IMR-90 (cell line): ENCODE measurements around the gene KRTAP3-1. TPM values are rescaled to one million over a fixed set of nuclear protein-coding genes. Genes with fewer than 3 reads are reported as not detected.
A peak's percentile ranks its signal among the peaks of the same experiment; 100 is the strongest.

ENCODE experiments used
- ATAC-seq: fragments of 200-7000 bp; cut with Tn5 transposase; 2 replicates; pipeline ENCODE4 v1.9.1; 2020; ENCODE audit warnings: low read depth, mild to moderate bottlenecking, moderate library complexity
- BruUV-seq: library from RNA; stranded (reverse); fragments of 400-500 nt; replicated peaks from 2 replicates; lab custom pipeline; 2021; lab: Mats Ljungman, UMichigan
- CTCF ChIA-PET: fragments of 300-600 bp; formaldehyde crosslinking; extraction: SDS; loops from one replicate; lab custom pipeline; 2021; ENCODE audit warnings: antibody characterized with exemption; lab: Yijun Ruan, JAX
- POLR2A ChIA-PET: fragments of 300-600 bp; sonication (Branson Sonifier 250); formaldehyde crosslinking; loops from one replicate; lab custom pipeline; 2022; ENCODE audit warnings: antibody characterized with exemption; ENCODE audit not compliant: unreplicated experiment; lab: Charles Lee
- DNase-seq: peaks from one replicate; pipeline ENCODE4 v3.0.0; 2013
- H2AFZ ChIP-seq: replicated peaks from 2 replicates; pipeline ENCODE3; 2013; ENCODE audit warnings: low read length, mild to moderate bottlenecking; ENCODE audit not compliant: poor library complexity
- H2AK5ac ChIP-seq: 2 replicates; pipeline ENCODE4 v1.6.1; 2013; ENCODE audit warnings: low read depth, low read length, inconsistent platforms
- H2AK9ac ChIP-seq: replicated peaks from 2 replicates; pipeline ENCODE3; 2013; ENCODE audit warnings: mild to moderate bottlenecking, low read depth, low read length, moderate library complexity; ENCODE audit not compliant: poor library complexity
- H2BK120ac ChIP-seq: 2 replicates; pipeline ENCODE4 v1.6.1; 2013; ENCODE audit warnings: low read depth, low read length, inconsistent platforms
- H2BK15ac ChIP-seq: 3 replicates; pipeline ENCODE4 v1.6.1; 2013; ENCODE audit warnings: low read depth, low read length, inconsistent platforms
- H2BK20ac ChIP-seq: 2 replicates; pipeline ENCODE4 v1.6.1; 2013; ENCODE audit warnings: low read depth, mild to moderate bottlenecking, inconsistent platforms, low read length, moderate library complexity
- H2BK5ac ChIP-seq: 2 replicates; pipeline ENCODE4 v1.6.1; 2013; ENCODE audit warnings: mild to moderate bottlenecking, low read depth, low read length, inconsistent platforms; ENCODE audit not compliant: poor library complexity, severe bottlenecking
- H3K14ac ChIP-seq: replicated peaks from 2 replicates; pipeline ENCODE4 v1.6.1; 2013; ENCODE audit warnings: low read depth, low read length, inconsistent platforms
- H3K18ac ChIP-seq: 2 replicates; pipeline ENCODE4 v1.6.1; 2013; ENCODE audit warnings: low read depth, low read length, control low read depth
- H3K23ac ChIP-seq: 2 replicates; pipeline ENCODE4 v1.6.1; 2013; ENCODE audit warnings: low read depth, low read length, inconsistent platforms
- H3K27ac ChIP-seq: 2 replicates; pipeline ENCODE4 v1.5.1; 2013; ENCODE audit warnings: mild to moderate bottlenecking, control low read depth, low read length; ENCODE audit not compliant: insufficient read depth
- H3K27me3 ChIP-seq: 2 replicates; pipeline ENCODE4 v1.6.1; 2013; ENCODE audit warnings: low read length; ENCODE audit not compliant: control insufficient read depth, insufficient read depth
- H3K36me3 ChIP-seq: 2 replicates; pipeline ENCODE4 v1.6.1; 2013; ENCODE audit warnings: low read length, mixed read lengths; ENCODE audit not compliant: control insufficient read depth, insufficient read depth
- H3K4ac ChIP-seq: 2 replicates; pipeline ENCODE4 v1.6.1; 2013; ENCODE audit warnings: low read depth, low read length, inconsistent platforms
- H3K4me1 ChIP-seq: 2 replicates; pipeline ENCODE4 v1.6.1; 2013; ENCODE audit warnings: low read length, mixed read lengths; ENCODE audit not compliant: control insufficient read depth, insufficient read depth
- H3K4me2 ChIP-seq: 2 replicates; pipeline ENCODE4 v1.6.1; 2013; ENCODE audit warnings: low read depth, mild to moderate bottlenecking, control low read depth, low read length, moderate library complexity
- H3K4me3 ChIP-seq: 2 replicates; pipeline ENCODE4 v1.5.1; 2013; ENCODE audit warnings: low read depth, mild to moderate bottlenecking, control low read depth, low read length, moderate library complexity; ENCODE audit not compliant: insufficient read depth
- H3K56ac ChIP-seq: 2 replicates; pipeline ENCODE4 v1.6.1; 2013; ENCODE audit warnings: low read length, inconsistent platforms; ENCODE audit not compliant: insufficient read depth; ENCODE audit errors: extremely low read depth
- H3K79me1 ChIP-seq, 2 experiments: 2 replicates each; pipeline ENCODE4 v1.6.1; 2013; ENCODE audit warnings: low read length in 2 of 2, inconsistent platforms in 1 of 2, low read depth in 1 of 2
- H3K9ac ChIP-seq: 2 replicates; pipeline ENCODE4 v1.6.1; 2013; ENCODE audit warnings: low read depth, low read length, control low read depth
- H3K9me1 ChIP-seq: 2 replicates; pipeline ENCODE4 v1.6.1; 2013; ENCODE audit warnings: low read length, inconsistent platforms; ENCODE audit not compliant: insufficient read depth
- H3K9me3 ChIP-seq: 2 replicates; pipeline ENCODE4 v1.6.1; 2013; ENCODE audit warnings: low read length; ENCODE audit not compliant: control insufficient read depth, insufficient read depth
- H4K20me1 ChIP-seq: 2 replicates; pipeline ENCODE4 v1.6.1; 2013; ENCODE audit warnings: low read length, inconsistent platforms; ENCODE audit not compliant: insufficient read depth
- H4K5ac ChIP-seq: 2 replicates; pipeline ENCODE4 v1.6.1; 2013; ENCODE audit warnings: mild to moderate bottlenecking, low read depth, low read length, control low read depth
- H4K8ac ChIP-seq, 2 experiments: 2 replicates each; pipeline ENCODE4 v1.6.1; 2013; ENCODE audit warnings: low read depth in 2 of 2, low read length in 2 of 2, control low read depth in 1 of 2, inconsistent platforms in 1 of 2
- H4K91ac ChIP-seq: 2 replicates; pipeline ENCODE4 v1.6.1; 2013; ENCODE audit warnings: low read depth, low read length, inconsistent platforms; ENCODE audit not compliant: insufficient read depth
- BHLHE40 ChIP-seq: fragments of 150-350 bp; IDR thresholded peaks from 2 replicates; pipeline ENCODE4 v1.6.1; 2016; ENCODE audit warnings: mild to moderate bottlenecking, low read depth, low read length
- CEBPB ChIP-seq: IDR thresholded peaks from 2 replicates; pipeline ENCODE4 v1.6.1; 2012; ENCODE audit warnings: low read depth, low read length, improper control_type of control experiment
- CHD1 ChIP-seq: IDR thresholded peaks from 2 replicates; pipeline ENCODE4 v1.6.1; 2012; ENCODE audit warnings: low read depth, low read length, improper control_type of control experiment
- FOS ChIP-seq: fragments of 150-350 bp; IDR thresholded peaks from 2 replicates; pipeline ENCODE4 v1.6.1; 2016; ENCODE audit warnings: low read depth, low read length
- MAZ ChIP-seq: IDR thresholded peaks from 2 replicates; pipeline ENCODE4 v1.6.1; 2012; ENCODE audit warnings: low read depth, mild to moderate bottlenecking, low read length, improper control_type of control experiment, moderate library complexity, borderline replicate concordance
- MXI1 ChIP-seq: IDR thresholded peaks from 2 replicates; pipeline ENCODE4 v1.6.1; 2012; ENCODE audit warnings: low read depth, mild to moderate bottlenecking, low read length, moderate library complexity, borderline replicate concordance
- NFE2L2 ChIP-seq: fragments of 150-350 bp; IDR thresholded peaks from 2 replicates; pipeline ENCODE4 v1.6.1; 2016; ENCODE audit warnings: low read depth, mild to moderate bottlenecking, low read length
- POLR2A ChIP-seq: IDR thresholded peaks from 2 replicates; pipeline ENCODE4 v1.6.1; 2012; ENCODE audit warnings: mild to moderate bottlenecking, low read depth, low read length
- RAD21 ChIP-seq: IDR thresholded peaks from 2 replicates; pipeline ENCODE4 v1.6.1; 2012; ENCODE audit warnings: low read length, improper control_type of control experiment
- RFX5 ChIP-seq: IDR thresholded peaks from 2 replicates; pipeline ENCODE4 v1.8.0; 2012; ENCODE audit warnings: low read depth, mild to moderate bottlenecking, low read length, moderate library complexity
- SMC3 ChIP-seq: fragments of 150-350 bp; IDR thresholded peaks from 2 replicates; pipeline ENCODE4 v1.6.1; 2016; ENCODE audit warnings: low read depth, mild to moderate bottlenecking, antibody characterized with exemption, low read length, moderate library complexity
- WGBS, 2 experiments: methylation state at CpG; one replicate each; pipeline versions ENCODE4 v1.1.5 to v1.1.7; 2013; ENCODE audit warnings: missing lambda C conversion rate in 2 of 2; ENCODE audit not compliant: insufficient read length in 1 of 2; ENCODE audit errors: extremely low coverage in 2 of 2; 5-methylcytosine and 5-hydroxymethylcytosine counted together
- dilution Hi-C: fragments of 300-500 bp; cut with HindIII; formaldehyde crosslinking; loops from one replicate; pipeline ENCODE4 v1.14.3; 2018; ENCODE audit warnings: low sequenced_read_pairs; ENCODE audit not compliant: unreplicated experiment
- in situ Hi-C: fragments of 300-500 bp; cut with MboI; formaldehyde crosslinking; loops from 3 replicates; pipeline ENCODE4 v1.14.3; 2019; ENCODE audit warnings: low sequenced_read_pairs, inconsistent platforms, mixed read lengths
- intact Hi-C: fragments of 100-400 bp; cut with micrococcal nuclease; formaldehyde crosslinking; loops from 2 replicates; pipeline ENCODE4 v1.10.0; 2022
- polyA plus RNA-seq, 3 experiments: library from polyadenylated mRNA; depleted of rRNA; stranded (reverse); fragments of >200 nt; gene quantifications; 2 replicates each; pipeline ENCODE4 v1.2.3, GENCODE V29; 2012; ENCODE audit warnings: low replicate concordance in 1 of 3
- total RNA-seq: library from RNA; depleted of rRNA; stranded (reverse); fragments of >200 nt; gene quantifications from 2 replicates; pipeline ENCODE4 v1.2.3, GENCODE V29; 2012
- TF ChIP-seq, protein P1 (sequence below): fragments of 150-350 bp; IDR thresholded peaks from 2 replicates; pipeline ENCODE4 v1.6.1; 2016; ENCODE audit warnings: low read depth, mild to moderate bottlenecking, low read length, moderate library complexity, borderline replicate concordance
- TF ChIP-seq, protein P2 (sequence below): fragments of 150-350 bp; IDR thresholded peaks from 2 replicates; pipeline ENCODE4 v1.6.1; 2017; ENCODE audit warnings: mild to moderate bottlenecking, antibody characterized with exemption, low read length, low read depth
- TF ChIP-seq, protein P3 (sequence below): conservative IDR thresholded peaks from 2 replicates; pipeline ENCODE4 v1.5.1; 2012; ENCODE audit warnings: mild to moderate bottlenecking, low read depth, low read length, improper control_type of control experiment

KRTAP3-1 gene
- total and polyA plus RNA-seq, 2 of the 4 experiments (the other 2 are of a cell fraction) = not detected

DNA sequence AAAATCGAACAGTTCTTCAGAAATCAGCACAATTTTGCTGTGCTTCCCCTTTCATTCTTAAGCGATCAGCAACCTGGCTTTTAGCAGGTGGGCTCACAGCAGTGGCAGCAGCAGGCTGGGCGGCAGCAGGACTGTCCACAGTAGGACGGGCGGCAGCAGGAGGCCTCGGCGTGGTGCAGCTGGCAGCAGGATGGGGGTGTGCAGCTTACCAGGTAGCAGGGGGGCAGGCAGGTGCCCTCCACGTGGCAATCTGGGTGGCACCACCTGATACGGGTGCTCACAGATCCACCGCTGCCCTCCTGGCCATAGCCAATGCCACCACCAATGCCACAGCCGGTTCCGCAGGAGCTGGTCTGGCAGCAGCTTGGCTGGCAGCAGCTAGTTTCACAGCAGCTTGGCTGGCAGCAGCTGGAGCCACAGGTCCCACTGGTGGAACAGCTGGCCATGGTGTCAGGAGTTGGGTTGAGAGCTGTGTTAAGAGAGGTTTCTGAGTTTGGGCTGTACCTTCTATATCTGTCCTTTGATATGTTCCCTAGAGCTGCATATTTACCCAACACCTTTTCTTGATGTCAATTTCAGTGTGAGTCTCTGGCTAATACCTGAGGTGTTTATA is 20.8 kb upstream of the KRTAP3-1 start, which contains the start of gene KRTAP1-4:
KRTAP1-4 (minus strand) TSS at position 563 of the 613 bp plus-strand sequence; CDS start at position 446, 117 bp downstream.
- dilution Hi-C loops (no loop called here), intact Hi-C loops (no loop called here), in situ Hi-C loops (no loop called here)
- Histone ChIP-seq H4K5ac (peak within 1 kb of the TSS; percentile 69; the same call in 1 of the 2 replicates), H4K91ac (peak within 1 kb of the TSS; percentile 33; the same call in 1 of the 2 replicates), H3K4me3 (no peak within 1 kb of the TSS), H3K23ac (0 out of 2 replicates have a peak within 1 kb of the TSS, but pooled peaks have one; percentile 11), H3K9ac (no peak within 1 kb of the TSS), H3K4me1 (peaks cover 13% of the 10 kb centered on the region), H3K18ac (peak within 1 kb of the TSS; percentile 74), H3K36me3 (no peaks in the 10 kb centered on the region), H3K4me2 (no peak within 1 kb of the TSS), H3K27ac (no peak within 1 kb of the TSS), H2AK5ac (peak within 1 kb of the TSS; percentile 91), H2AK9ac (no peak within 1 kb of the TSS), H3K27me3 (no peaks in the 10 kb centered on the region), H3K9me1 (peaks cover 7% of the 10 kb centered on the region), H3K56ac (no peak within 1 kb of the TSS), H3K14ac (peak within 1 kb of the TSS; percentile 63; the same call in 1 of the 2 replicates), H4K20me1 (no peaks in the 10 kb centered on the region), H3K4ac (peak within 1 kb of the TSS; percentile 64), H2BK20ac (peak within 1 kb of the TSS; percentile 66), H2BK5ac (peak within 1 kb of the TSS; percentile 41), H4K8ac (peak within 1 kb of the TSS in 1 of 2 experiments; percentile 2; a peak in 2 of 4 replicates), H2AFZ (no peak within 1 kb of the TSS), H3K79me1 (no peaks in the 10 kb centered on the region), H2BK15ac (peak within 1 kb of the TSS; percentile 82), H2BK120ac (peak within 1 kb of the TSS; percentile 48), H3K9me3 (no peaks in the 10 kb centered on the region)
- no peak for ATAC-seq
- DNase-seq = no peak
- TF ChIP-seq CEBPB (no peak), BHLHE40 (no peak), NFE2L2 (no peak), SMC3 (no peak), MXI1 (no peak), POLR2A (no peak), RAD21 (no peak), MAZ (no peak), CHD1 (no peak), FOS (no peak), RFX5 (no peak)
- TF ChIP-seq, protein P1, sequence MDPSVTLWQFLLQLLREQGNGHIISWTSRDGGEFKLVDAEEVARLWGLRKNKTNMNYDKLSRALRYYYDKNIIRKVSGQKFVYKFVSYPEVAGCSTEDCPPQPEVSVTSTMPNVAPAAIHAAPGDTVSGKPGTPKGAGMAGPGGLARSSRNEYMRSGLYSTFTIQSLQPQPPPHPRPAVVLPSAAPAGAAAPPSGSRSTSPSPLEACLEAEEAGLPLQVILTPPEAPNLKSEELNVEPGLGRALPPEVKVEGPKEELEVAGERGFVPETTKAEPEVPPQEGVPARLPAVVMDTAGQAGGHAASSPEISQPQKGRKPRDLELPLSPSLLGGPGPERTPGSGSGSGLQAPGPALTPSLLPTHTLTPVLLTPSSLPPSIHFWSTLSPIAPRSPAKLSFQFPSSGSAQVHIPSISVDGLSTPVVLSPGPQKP = no peak
- TF ChIP-seq, protein P2, sequence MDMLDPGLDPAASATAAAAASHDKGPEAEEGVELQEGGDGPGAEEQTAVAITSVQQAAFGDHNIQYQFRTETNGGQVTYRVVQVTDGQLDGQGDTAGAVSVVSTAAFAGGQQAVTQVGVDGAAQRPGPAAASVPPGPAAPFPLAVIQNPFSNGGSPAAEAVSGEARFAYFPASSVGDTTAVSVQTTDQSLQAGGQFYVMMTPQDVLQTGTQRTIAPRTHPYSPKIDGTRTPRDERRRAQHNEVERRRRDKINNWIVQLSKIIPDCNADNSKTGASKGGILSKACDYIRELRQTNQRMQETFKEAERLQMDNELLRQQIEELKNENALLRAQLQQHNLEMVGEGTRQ = no peak
- TF ChIP-seq, protein P3, sequence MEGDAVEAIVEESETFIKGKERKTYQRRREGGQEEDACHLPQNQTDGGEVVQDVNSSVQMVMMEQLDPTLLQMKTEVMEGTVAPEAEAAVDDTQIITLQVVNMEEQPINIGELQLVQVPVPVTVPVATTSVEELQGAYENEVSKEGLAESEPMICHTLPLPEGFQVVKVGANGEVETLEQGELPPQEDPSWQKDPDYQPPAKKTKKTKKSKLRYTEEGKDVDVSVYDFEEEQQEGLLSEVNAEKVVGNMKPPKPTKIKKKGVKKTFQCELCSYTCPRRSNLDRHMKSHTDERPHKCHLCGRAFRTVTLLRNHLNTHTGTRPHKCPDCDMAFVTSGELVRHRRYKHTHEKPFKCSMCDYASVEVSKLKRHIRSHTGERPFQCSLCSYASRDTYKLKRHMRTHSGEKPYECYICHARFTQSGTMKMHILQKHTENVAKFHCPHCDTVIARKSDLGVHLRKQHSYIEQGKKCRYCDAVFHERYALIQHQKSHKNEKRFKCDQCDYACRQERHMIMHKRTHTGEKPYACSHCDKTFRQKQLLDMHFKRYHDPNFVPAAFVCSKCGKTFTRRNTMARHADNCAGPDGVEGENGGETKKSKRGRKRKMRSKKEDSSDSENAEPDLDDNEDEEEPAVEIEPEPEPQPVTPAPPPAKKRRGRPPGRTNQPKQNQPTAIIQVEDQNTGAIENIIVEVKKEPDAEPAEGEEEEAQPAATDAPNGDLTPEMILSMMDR = no peak
- CTCF ChIA-PET = no interaction called here
- 100% methylated on average over 2 of the region's 12 CpGs; no CpG with 5 or more reads in 1 of the 2 experiments for WGBS, 2 experiments
- POLR2A ChIA-PET = no interaction called here
- no TSS peak for BruUV-seq
